Ishikawa (cell line): Measurements from ENCODE around the gene LNPEP.

Source experiments
- CEBPB ChIP-seq: IDR thresholded peaks from 2 replicates; pipeline ENCODE4 v1.6.1; 2012
- CREB1 ChIP-seq: IDR thresholded peaks from 2 replicates; pipeline ENCODE4 v1.6.1; 2012; ENCODE audit warnings: low read depth
- EGR1 ChIP-seq: IDR thresholded peaks from 2 replicates; pipeline ENCODE4 v1.6.1; 2012
- EP300 ChIP-seq: IDR thresholded peaks from 2 replicates; pipeline ENCODE4 v1.6.1; 2012; ENCODE audit warnings: borderline replicate concordance
- FOXM1 ChIP-seq: IDR thresholded peaks from 2 replicates; pipeline ENCODE4 v1.6.1; 2012; ENCODE audit warnings: low read depth, borderline replicate concordance
- NFIC ChIP-seq: IDR thresholded peaks from 2 replicates; pipeline ENCODE4 v1.6.1; 2012
- RAD21 ChIP-seq: IDR thresholded peaks from 2 replicates; pipeline ENCODE4 v1.6.1; 2012; ENCODE audit warnings: low read depth
- TAF1 ChIP-seq: IDR thresholded peaks from 2 replicates; pipeline ENCODE4 v1.6.1; 2012; ENCODE audit warnings: low read depth, mild to moderate bottlenecking
- TCF12 ChIP-seq: IDR thresholded peaks from 2 replicates; pipeline ENCODE4 v1.6.1; 2012; ENCODE audit warnings: low read depth
- TEAD4 ChIP-seq: IDR thresholded peaks from 2 replicates; pipeline ENCODE4 v1.6.1; 2012
- USF1 ChIP-seq: IDR thresholded peaks from 2 replicates; pipeline ENCODE4 v1.6.1; 2012
- YY1 ChIP-seq: IDR thresholded peaks from 2 replicates; pipeline ENCODE4 v1.6.1; 2012; ENCODE audit warnings: low read depth
- ZBTB7A ChIP-seq: IDR thresholded peaks from 2 replicates; pipeline ENCODE4 v1.6.1; 2012; ENCODE audit warnings: low read depth
- TF ChIP-seq, protein P1 (sequence below): IDR thresholded peaks from 2 replicates; pipeline ENCODE4 v1.6.1; 2012; ENCODE audit warnings: low read depth, mild to moderate bottlenecking
- TF ChIP-seq, protein P2 (sequence below): IDR thresholded peaks from 2 replicates; pipeline ENCODE4 v1.6.1; 2012

Gene LNPEP

GRCh38 chr5:97021416-97021815 is 85.5 kb downstream of the LNPEP start:
- TF ChIP-seq CREB1 (no peak), NFIC (no peak), TCF12 (no peak), TEAD4 (no peak), ZBTB7A (no peak), YY1 (no peak), RAD21 (no peak), CEBPB (no peak), USF1 (no peak), TAF1 (no peak), EP300 (no peak)
- TF ChIP-seq, protein P1, sequence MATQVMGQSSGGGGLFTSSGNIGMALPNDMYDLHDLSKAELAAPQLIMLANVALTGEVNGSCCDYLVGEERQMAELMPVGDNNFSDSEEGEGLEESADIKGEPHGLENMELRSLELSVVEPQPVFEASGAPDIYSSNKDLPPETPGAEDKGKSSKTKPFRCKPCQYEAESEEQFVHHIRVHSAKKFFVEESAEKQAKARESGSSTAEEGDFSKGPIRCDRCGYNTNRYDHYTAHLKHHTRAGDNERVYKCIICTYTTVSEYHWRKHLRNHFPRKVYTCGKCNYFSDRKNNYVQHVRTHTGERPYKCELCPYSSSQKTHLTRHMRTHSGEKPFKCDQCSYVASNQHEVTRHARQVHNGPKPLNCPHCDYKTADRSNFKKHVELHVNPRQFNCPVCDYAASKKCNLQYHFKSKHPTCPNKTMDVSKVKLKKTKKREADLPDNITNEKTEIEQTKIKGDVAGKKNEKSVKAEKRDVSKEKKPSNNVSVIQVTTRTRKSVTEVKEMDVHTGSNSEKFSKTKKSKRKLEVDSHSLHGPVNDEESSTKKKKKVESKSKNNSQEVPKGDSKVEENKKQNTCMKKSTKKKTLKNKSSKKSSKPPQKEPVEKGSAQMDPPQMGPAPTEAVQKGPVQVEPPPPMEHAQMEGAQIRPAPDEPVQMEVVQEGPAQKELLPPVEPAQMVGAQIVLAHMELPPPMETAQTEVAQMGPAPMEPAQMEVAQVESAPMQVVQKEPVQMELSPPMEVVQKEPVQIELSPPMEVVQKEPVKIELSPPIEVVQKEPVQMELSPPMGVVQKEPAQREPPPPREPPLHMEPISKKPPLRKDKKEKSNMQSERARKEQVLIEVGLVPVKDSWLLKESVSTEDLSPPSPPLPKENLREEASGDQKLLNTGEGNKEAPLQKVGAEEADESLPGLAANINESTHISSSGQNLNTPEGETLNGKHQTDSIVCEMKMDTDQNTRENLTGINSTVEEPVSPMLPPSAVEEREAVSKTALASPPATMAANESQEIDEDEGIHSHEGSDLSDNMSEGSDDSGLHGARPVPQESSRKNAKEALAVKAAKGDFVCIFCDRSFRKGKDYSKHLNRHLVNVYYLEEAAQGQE: no peak
- TF ChIP-seq, protein P2, sequence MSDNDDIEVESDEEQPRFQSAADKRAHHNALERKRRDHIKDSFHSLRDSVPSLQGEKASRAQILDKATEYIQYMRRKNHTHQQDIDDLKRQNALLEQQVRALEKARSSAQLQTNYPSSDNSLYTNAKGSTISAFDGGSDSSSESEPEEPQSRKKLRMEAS: no peak

DNA sequence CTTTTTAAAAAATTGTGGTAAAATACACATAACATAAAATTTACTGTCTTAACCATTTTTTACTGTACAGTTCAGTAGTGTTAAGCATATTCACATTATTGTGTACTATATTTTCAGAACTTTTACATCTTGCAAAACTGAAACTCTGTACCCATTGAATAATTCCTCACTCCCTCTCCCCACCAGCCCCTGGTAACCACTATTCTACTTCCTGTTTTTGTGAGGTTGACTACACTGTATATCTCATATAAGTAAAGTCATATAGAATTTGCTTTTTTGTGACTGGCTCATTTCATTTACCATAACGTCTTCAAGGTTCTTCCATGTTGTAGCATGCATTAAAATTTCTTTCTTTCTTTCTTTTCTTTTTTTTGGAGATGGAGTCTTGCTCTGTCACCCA is 87.0 kb downstream of the LNPEP start:
- TF ChIP-seq, protein P1: no peak
- TF ChIP-seq YY1 (no peak), EGR1 (no peak), TAF1 (no peak), ZBTB7A (no peak), EP300 (no peak), NFIC (no peak), TEAD4 (no peak), FOXM1 (no peak), USF1 (no peak), CEBPB (no peak), CREB1 (no peak), TCF12 (no peak)
- TF ChIP-seq, protein P2: no peak

GRCh38 chr5:97026721-97027120 is 90.8 kb downstream of the LNPEP start:
- TF ChIP-seq CREB1 (no peak), TEAD4 (no peak), TAF1 (no peak), RAD21 (no peak), YY1 (no peak), NFIC (no peak), USF1 (no peak), TCF12 (no peak), ZBTB7A (no peak), FOXM1 (no peak), EP300 (no peak), CEBPB (no peak), EGR1 (no peak)
- TF ChIP-seq, protein P1: no peak
- TF ChIP-seq, protein P2: no peak

- TF ChIP-seq ZBTB7A (no peak), EGR1 (no peak), USF1 (no peak), FOXM1 (no peak), TCF12 (no peak), RAD21 (no peak), NFIC (no peak), YY1 (no peak), CEBPB (no peak), TAF1 (no peak), CREB1 (no peak)
- TF ChIP-seq, protein P2: no peak
These were observed 101.9 kb downstream of the LNPEP start for GRCh38 chr5:97037819-97038218.
